Aorta (tissue), 5 donors: ENCODE data around the gene SPDEF. TPM values are rescaled to one million over a fixed set of nuclear protein-coding genes. Genes with fewer than 3 reads are reported as not detected.
A peak's percentile ranks its signal among the peaks of the same experiment; 100 is the strongest.

Source experiments
- ATAC-seq: fragments of 200-7000 bp; cut with Tn5 transposase; one replicate; pipeline ENCODE4 v1.9.1; 2022; ENCODE audit warnings: moderate library complexity; ENCODE audit not compliant: low FRiP score
- DNase-seq, 2 donors: peaks; one replicate each; pipeline ENCODE4 v3.0.0-alpha.2; 2020
- H3K27ac ChIP-seq, 2 donors: one replicate each; pipeline ENCODE4 v1.5.1; 2013; ENCODE audit warnings: low read length in 2 of 2, mild to moderate bottlenecking in 2 of 2, moderate library complexity in 2 of 2, control low read depth in 1 of 2, inconsistent platforms in 1 of 2, low read depth in 1 of 2
- H3K27me3 ChIP-seq, 2 donors: one replicate each; pipeline ENCODE4 v1.6.1; 2013; ENCODE audit warnings: control low read depth in 1 of 2, low read length in 1 of 2, mild to moderate bottlenecking in 1 of 2, moderate library complexity in 1 of 2; ENCODE audit not compliant: insufficient read depth in 2 of 2, control insufficient read depth in 1 of 2
- H3K36me3 ChIP-seq, 2 donors: one replicate each; pipeline ENCODE4 v1.6.1; 2013; ENCODE audit warnings: control low read depth in 1 of 2, low read length in 1 of 2, mild to moderate bottlenecking in 1 of 2; ENCODE audit not compliant: insufficient read depth in 2 of 2, control insufficient read depth in 1 of 2
- H3K4me1 ChIP-seq, 2 donors: one replicate each; pipeline ENCODE4 v1.6.1; 2013; ENCODE audit warnings: low read length in 2 of 2, control low read depth in 1 of 2, mild to moderate bottlenecking in 1 of 2, moderate library complexity in 1 of 2; ENCODE audit not compliant: insufficient read depth in 2 of 2, control insufficient read depth in 1 of 2
- H3K4me3 ChIP-seq, 2 donors: one replicate each; pipeline ENCODE4 v1.5.1; 2013; ENCODE audit warnings: low read length in 2 of 2, control low read depth in 1 of 2, mild to moderate bottlenecking in 1 of 2
- H3K9me3 ChIP-seq: one replicate; pipeline ENCODE4 v1.6.1; 2013; ENCODE audit warnings: mild to moderate bottlenecking, low read length; ENCODE audit not compliant: control insufficient read depth
- WGBS, 2 donors: extraction: QIAGEN DNeasy Blood & Tissue Kit; methylation state at CpG; one replicate each; pipeline ENCODE4 v1.1.7; 2013; 5-methylcytosine and 5-hydroxymethylcytosine counted together
- intact Hi-C, 2 donors: fragments of 100-400 bp; cut with DNase I; formaldehyde crosslinking; loops; one replicate each; pipeline versions ENCODE4 v1.14.2 to v1.15.0; 2022
- long read RNA-seq, 2 donors: library from polyadenylated mRNA; unstranded; transcript quantifications; one replicate each; pipeline ENCODE4 v2.0.0, GENCODE V29; 2020 to 2021
- polyA plus RNA-seq, 2 donors: library from polyadenylated mRNA; stranded (reverse); fragments of 200-250 nt; gene quantifications; one replicate each; pipeline ENCODE4 v1.2.3, GENCODE V29; 2013
- total RNA-seq, 2 donors: library from RNA; stranded (reverse); fragmentation: NEBNext Ultra II Directional; extraction: Animal tissue kit (Norgen Biotek cat#: 25700); gene quantifications; one replicate each; pipeline ENCODE4 v1.2.1, GENCODE V29; 2021
- donor health status: healthy with polysubstance abuse.
- donor health status: Bipolar disorder and iron deficiency.
- donor health status: DM: no; HTN: no; CAD: no.
- donor health status: DM: no; HTN: no; CAD: no.
- donor health status: DM: yes; HTN: yes; CAD: no.

SPDEF gene
- total RNA-seq (under 1 TPM in 1 of 2 donors, not detected in 1; 0.23 TPM), polyA plus RNA-seq (1 to 10 TPM in 1 of 2 donors, under 1 TPM in 1; 0.67 to 3.0 TPM)
- long read RNA-seq, donor 1: 0 reads
- long read RNA-seq, donor 2: 0 reads

- ATAC-seq (no peak), DNase-seq (no peak)
- H3K9me3 ChIP-seq: peaks cover 1% of the 10 kb centered on the region
- no peaks in the 10 kb centered on the region for H3K36me3 ChIP-seq
- no peak within 1 kb of the TSS for H3K27ac ChIP-seq
- intact Hi-C loops: no loop called here
- H3K4me3 ChIP-seq: no peak within 1 kb of the TSS
- no peaks in the 10 kb centered on the region for H3K27me3 ChIP-seq
- 56 to 66% methylated on average over 6 of the region's 6 CpGs for WGBS, 2 donors
- H3K4me1 ChIP-seq: no peaks in the 10 kb centered on the region
Observed at GRCh38 chr6:34556031-34556471, at the start of gene SPDEF. SPDEF (minus strand) TSS chr6:34556329; CDS start chr6:34544455, 11,874 bp downstream.

- Histone ChIP-seq H3K9me3 (no peaks in the 10 kb centered on the region), H3K36me3 (peaks cover 0 to 5% of the 10 kb centered on the region in 2 donors), H3K27ac (no peak overlapping the region), H3K27me3 (no peaks in the 10 kb centered on the region), H3K4me1 (peaks cover 0 to 9% of the 10 kb centered on the region in 2 donors), H3K4me3 (no peak overlapping the region)
- intact Hi-C loops: loop anchor here (10.0 kb wide), 3 partner anchors 189 to 439 kb away; no protein-coding TSS in a partner anchor
- 91 to 94% methylated on average over 4 of the region's 4 CpGs for WGBS, 2 donors
- ATAC-seq: no peak
- DNase-seq: no peak
Observed at GRCh38 chr6:34603707-34604106, 47.6 kb upstream of the SPDEF start.

- no peaks in the 10 kb centered on the region for H3K9me3 ChIP-seq
- DNase-seq (no peak), ATAC-seq (no peak)
- intact Hi-C loops: loop anchor here (10.0 kb wide), 3 partner anchors 188 to 438 kb away; no protein-coding TSS in a partner anchor
- peaks cover 0 to 9% of the 10 kb centered on the region in 2 donors for H3K4me1 ChIP-seq
- no peak overlapping the region for H3K27ac ChIP-seq
- no peak overlapping the region for H3K4me3 ChIP-seq
- WGBS, 2 donors: 66 to 71% methylated on average over 10 of the region's 10 CpGs
- H3K27me3 ChIP-seq: no peaks in the 10 kb centered on the region
- H3K36me3 ChIP-seq: peaks cover 0 to 5% of the 10 kb centered on the region in 2 donors
Observed at GRCh38 chr6:34602318-34603111, 46.4 kb upstream of the SPDEF start.

- no peaks in the 10 kb centered on the region for H3K27me3 ChIP-seq
- DNase-seq (no peak), ATAC-seq (no peak)
- 80 to 83% methylated on average over 4 of the region's 4 CpGs for WGBS, 2 donors
- peaks cover 0 to 5% of the 10 kb centered on the region in 2 donors for H3K36me3 ChIP-seq
- intact Hi-C loops: loop anchor here (10.0 kb wide), 3 partner anchors 187 to 437 kb away; no protein-coding TSS in a partner anchor
- no peaks in the 10 kb centered on the region for H3K9me3 ChIP-seq
- no peak overlapping the region for H3K27ac ChIP-seq
- H3K4me1 ChIP-seq: peaks cover 0 to 9% of the 10 kb centered on the region in 2 donors
- H3K4me3 ChIP-seq: no peak overlapping the region
Observed at GRCh38 chr6:34601706-34602105, 45.6 kb upstream of the SPDEF start.

- 89 to 93% methylated on average over 4 of the region's 4 CpGs for WGBS, 2 donors
- intact Hi-C loops: loop anchor here (10.0 kb wide), 3 partner anchors 186 to 436 kb away; no protein-coding TSS in a partner anchor
Observed at GRCh38 chr6:34600796-34601195, 44.7 kb upstream of the SPDEF start.

GRCh38 chr6:34600101-34600500, 44.0 kb upstream of the SPDEF start:
- DNase-seq (no peak), ATAC-seq (no peak)
- Histone ChIP-seq H3K27me3 (no peaks in the 10 kb centered on the region), H3K4me3 (no peak overlapping the region), H3K4me1 (peaks cover 0 to 9% of the 10 kb centered on the region in 2 donors), H3K9me3 (no peaks in the 10 kb centered on the region), H3K36me3 (peaks cover 0 to 2% of the 10 kb centered on the region in 2 donors), H3K27ac (no peak overlapping the region)
- intact Hi-C loops: loop anchor here (10.0 kb wide), 3 partner anchors 185 to 435 kb away; no protein-coding TSS in a partner anchor
- 93 to 95% methylated on average over 5 of the region's 5 CpGs for WGBS, 2 donors

More at GRCh38 chr6:34600796-34601195, 44.7 kb upstream of the SPDEF start:
- no peak for DNase-seq
- H3K36me3 ChIP-seq: peaks cover 0 to 2% of the 10 kb centered on the region in 2 donors
- H3K9me3 ChIP-seq: no peaks in the 10 kb centered on the region
- H3K27ac ChIP-seq: no peak overlapping the region
- H3K4me1 ChIP-seq: peaks cover 0 to 9% of the 10 kb centered on the region in 2 donors
- no peak overlapping the region for H3K4me3 ChIP-seq
- H3K27me3 ChIP-seq: no peaks in the 10 kb centered on the region
- no peak for ATAC-seq

- Histone ChIP-seq H3K9me3 (no peaks in the 10 kb centered on the region), H3K4me1 (peaks cover 0 to 9% of the 10 kb centered on the region in 2 donors), H3K27me3 (no peaks in the 10 kb centered on the region), H3K36me3 (no peaks in the 10 kb centered on the region), H3K4me3 (no peak overlapping the region), H3K27ac (peak overlapping the region in 1 of 2 donors; percentile 48)
- intact Hi-C loops: no loop called here
- DNase-seq (no peak), ATAC-seq (no peak)
- 5% methylated on average over 3 of the region's 3 CpGs for WGBS, 2 donors
Observed at GRCh38 chr6:34598712-34599111, 42.6 kb upstream of the SPDEF start.

- H3K9me3 ChIP-seq: no peaks in the 10 kb centered on the region
- H3K36me3 ChIP-seq: no peaks in the 10 kb centered on the region
- intact Hi-C loops: no loop called here
- no peak overlapping the region for H3K27ac ChIP-seq
- H3K27me3 ChIP-seq: no peaks in the 10 kb centered on the region
- no peak for DNase-seq
- no peak for ATAC-seq
- H3K4me3 ChIP-seq: no peak overlapping the region
- WGBS, 2 donors: 91 to 93% methylated on average over 3 of the region's 3 CpGs
- peaks cover 0 to 9% of the 10 kb centered on the region in 2 donors for H3K4me1 ChIP-seq
Observed at GRCh38 chr6:34597605-34598353, 41.6 kb upstream of the SPDEF start.
